Spleen (tissue), 11 donors: ENCODE data around the gene ATXN7. TPM values are rescaled to one million over a fixed set of nuclear protein-coding genes. Genes with fewer than 3 reads are reported as not detected.

Source experiments
- DNase-seq: peaks from one replicate; pipeline ENCODE4 v3.0.0-alpha.2; 2020
- H3K27ac ChIP-seq, 8 donors: fragments of 200-600 bp; sonication (generic) in 7 of 8; 1 replicate in 4 of 8; 2 replicates in 4 of 8; pipeline versions ENCODE4 v1.5.0 to v1.8.0; 2016 to 2021; ENCODE audit warnings: inconsistent platforms in 4 of 8, mild to moderate bottlenecking in 4 of 8, moderate library complexity in 1 of 8
- H3K27me3 ChIP-seq, 7 donors: fragments of 200-600 bp; sonication (generic) in 6 of 7; replicated peaks in 1 of 7; 1 replicate in 4 of 7; 2 replicates in 3 of 7; pipeline versions ENCODE4 v1.5.0 to v1.8.0; 2016 to 2021; ENCODE audit warnings: inconsistent platforms in 3 of 7, mild to moderate bottlenecking in 1 of 7
- H3K36me3 ChIP-seq, 6 donors: fragments of 200-600 bp; sonication (generic) in 5 of 6; 1 replicate in 4 of 6; 2 replicates in 2 of 6; pipeline versions ENCODE4 v1.5.0 to v1.8.0; 2016 to 2021; ENCODE audit warnings: inconsistent platforms in 2 of 6
- H3K4me1 ChIP-seq, 6 donors: fragments of 200-600 bp; sonication (generic) in 5 of 6; 1 replicate in 3 of 6; 2 replicates in 3 of 6; pipeline versions ENCODE4 v1.5.0 to v1.8.0; 2016 to 2021; ENCODE audit warnings: inconsistent platforms in 3 of 6
- H3K4me3 ChIP-seq, 8 donors: fragments of 200-600 bp; sonication (generic) in 7 of 8; 1 replicate in 4 of 8; 2 replicates in 4 of 8; pipeline versions ENCODE4 v1.5.0 to v1.8.0; 2016 to 2021; ENCODE audit warnings: inconsistent platforms in 4 of 8, mild to moderate bottlenecking in 4 of 8, moderate library complexity in 2 of 8
- H3K9me3 ChIP-seq, 8 donors: fragments of 200-600 bp; sonication (generic) in 7 of 8; 1 replicate in 4 of 8; 2 replicates in 4 of 8; pipeline versions ENCODE4 v1.5.0 to v1.8.0; 2016 to 2021; ENCODE audit warnings: inconsistent platforms in 4 of 8
- POLR2A ChIP-seq, 3 donors: fragments of 450-650 bp; IDR thresholded peaks; one replicate each; pipeline ENCODE4 v1.5.1; 2017; ENCODE audit warnings: antibody characterized with exemption in 3 of 3, mild to moderate bottlenecking in 1 of 3
- POLR2AphosphoS5 ChIP-seq, 3 donors: sonication (generic); formaldehyde crosslinking; IDR thresholded peaks; one replicate each; pipeline ENCODE4 v1.5.1; 2017; ENCODE audit warnings: antibody characterized with exemption in 3 of 3
- WGBS, 5 donors: extraction: QIAGEN DNeasy Blood & Tissue Kit in 3 of 5; methylation state at CpG; one replicate each; pipeline versions ENCODE4 v1.1.5 to v1.1.7; 2013 to 2018; 5-methylcytosine and 5-hydroxymethylcytosine counted together
- intact Hi-C: fragments of 100-400 bp; cut with DNase I; formaldehyde crosslinking; loops from one replicate; pipeline ENCODE4 v1.15.0; 2023; ENCODE audit warnings: low total_unique reads
- polyA plus RNA-seq, 3 donors: library from polyadenylated mRNA; stranded (reverse); fragments of 200-250 nt; gene quantifications; one replicate each; pipeline ENCODE4 v1.2.1, GENCODE V29; 2013
- total RNA-seq, 7 donors: library from RNA; depleted of rRNA in 3 of 7; stranded (reverse); fragments of >200 nt in 3 of 7; fragmentation: NEBNext Ultra II Directional in 4 of 7; extraction: Animal tissue kit (Norgen Biotek cat#: 25700) in 4 of 7; gene quantifications; one replicate each; pipeline versions ENCODE4 v1.1.0 to v1.2.1, GENCODE V29; 2016 to 2021
- TF ChIP-seq, protein P1 (sequence below), 11 experiments: fragments of 200-600 bp in 7 of 11; fragments of 450-650 bp in 4 of 11; sonication (generic) in 4 of 11; IDR thresholded peaks in 8 of 11; conservative IDR thresholded peaks in 3 of 11; 1 replicate in 7 of 11; 2 replicates in 4 of 11; pipeline versions ENCODE4 v1.4.0 to v1.8.0; 2016 to 2021; ENCODE audit warnings: antibody characterized with exemption in 11 of 11, inconsistent platforms in 4 of 11, mild to moderate bottlenecking in 1 of 11
- donor health status: healthy with polysubstance abuse.
- donor health status: DM: no; HTN: no; CAD: no; lungs with moderate emphysema.
- donor health status: DM: no; HTN: no; CAD: no.
- donor health status: Bipolar disorder and iron deficiency.
- donor health status: healthy.
- donor health status: DM: no; HTN: no; CAD: no.
- donor health status: DM: yes; HTN: yes; CAD: no.

The ATXN7 gene
- total and polyA plus RNA-seq, 10 donors: 1.9 to 91.8 (median 54.7) TPM

DNA sequence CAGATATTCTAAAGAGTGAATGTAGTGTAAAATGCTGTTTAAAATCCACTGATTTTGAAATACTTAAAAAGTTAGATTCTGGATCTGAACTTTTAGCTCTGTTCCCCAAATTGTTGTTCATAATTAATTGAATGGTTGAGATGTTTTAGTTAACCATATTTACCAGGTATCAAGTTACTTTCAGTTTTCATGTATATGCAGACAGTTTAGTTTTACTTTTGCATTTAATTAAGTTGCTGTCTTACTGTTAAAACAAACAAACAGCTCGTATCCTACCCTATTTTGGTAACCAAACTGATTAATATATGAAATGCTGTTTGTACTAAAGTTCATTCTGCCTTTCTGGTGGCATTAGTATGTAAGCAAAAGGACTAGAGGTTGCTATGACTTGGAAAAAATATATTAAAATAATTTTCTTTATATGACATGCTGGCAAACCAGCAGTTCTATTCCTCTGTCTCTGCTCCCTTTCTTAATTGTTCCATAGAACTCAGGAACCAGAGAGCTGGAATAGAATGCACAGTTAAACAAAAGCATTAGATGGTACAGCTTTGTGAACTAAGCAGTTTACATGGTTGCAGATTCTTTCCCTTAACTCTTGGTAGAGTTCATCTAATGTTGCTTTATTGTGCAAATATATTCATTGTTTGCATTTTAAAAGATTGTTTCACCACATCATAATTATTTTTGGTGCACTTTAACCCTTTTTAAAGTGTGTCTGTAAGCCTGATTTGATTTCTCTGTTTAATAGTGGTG lies 88.0 kb downstream of the ATXN7 start:
- 42 to 52% (median 43%) methylated on average over 1 of the region's 1 CpG for WGBS, 5 donors
- H3K36me3 ChIP-seq: peaks cover 0 to 43% (median 8%) of the 10 kb centered on the region in 6 donors

DNA sequence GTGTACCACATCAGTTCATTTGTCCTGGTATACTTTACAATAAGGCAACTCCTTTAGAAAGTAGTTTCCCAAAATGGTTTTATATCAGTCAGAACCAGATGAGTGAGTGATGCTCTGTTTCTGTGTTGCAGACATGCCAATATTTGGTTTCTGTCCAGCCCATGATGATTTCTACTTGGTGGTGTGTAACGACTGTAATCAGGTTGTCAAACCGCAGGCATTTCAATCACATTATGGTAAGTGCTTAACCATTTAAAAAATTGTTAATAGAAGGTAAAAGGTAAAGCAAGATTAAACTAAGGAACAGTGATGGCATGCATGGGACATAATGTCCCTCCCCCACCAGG lies 88.6 kb downstream of the ATXN7 start:
- intact Hi-C loops: no loop called here
- Histone ChIP-seq H3K36me3 (peaks cover 0 to 46% (median 8%) of the 10 kb centered on the region in 6 donors), H3K4me3 (no peak overlapping the region), H3K27me3 (no peaks in the 10 kb centered on the region), H3K27ac (peak overlapping the region in 4 of 8 donors; percentile 31 to 69 (median 52)), H3K9me3 (no peaks in the 10 kb centered on the region), H3K4me1 (peaks cover 12 to 63% (median 30%) of the 10 kb centered on the region in 6 donors)
- TF ChIP-seq POLR2AphosphoS5 (IDR thresholded peaks at IDR 0.05): no peak
- TF ChIP-seq, protein P1, sequence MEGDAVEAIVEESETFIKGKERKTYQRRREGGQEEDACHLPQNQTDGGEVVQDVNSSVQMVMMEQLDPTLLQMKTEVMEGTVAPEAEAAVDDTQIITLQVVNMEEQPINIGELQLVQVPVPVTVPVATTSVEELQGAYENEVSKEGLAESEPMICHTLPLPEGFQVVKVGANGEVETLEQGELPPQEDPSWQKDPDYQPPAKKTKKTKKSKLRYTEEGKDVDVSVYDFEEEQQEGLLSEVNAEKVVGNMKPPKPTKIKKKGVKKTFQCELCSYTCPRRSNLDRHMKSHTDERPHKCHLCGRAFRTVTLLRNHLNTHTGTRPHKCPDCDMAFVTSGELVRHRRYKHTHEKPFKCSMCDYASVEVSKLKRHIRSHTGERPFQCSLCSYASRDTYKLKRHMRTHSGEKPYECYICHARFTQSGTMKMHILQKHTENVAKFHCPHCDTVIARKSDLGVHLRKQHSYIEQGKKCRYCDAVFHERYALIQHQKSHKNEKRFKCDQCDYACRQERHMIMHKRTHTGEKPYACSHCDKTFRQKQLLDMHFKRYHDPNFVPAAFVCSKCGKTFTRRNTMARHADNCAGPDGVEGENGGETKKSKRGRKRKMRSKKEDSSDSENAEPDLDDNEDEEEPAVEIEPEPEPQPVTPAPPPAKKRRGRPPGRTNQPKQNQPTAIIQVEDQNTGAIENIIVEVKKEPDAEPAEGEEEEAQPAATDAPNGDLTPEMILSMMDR (IDR thresholded peaks at IDR 0.05 in 8 of 11, conservative IDR thresholded peaks at IDR 0.05 in 3 of 11): no peak
- no peak for TF ChIP-seq POLR2A (IDR thresholded peaks at IDR 0.05)
- 76 to 91% (median 89%) methylated on average over 2 of the region's 2 CpGs for WGBS, 5 donors
- DNase-seq: no peak

More for the DNA sequence above, 88.0 kb downstream of the ATXN7 start:
- no peaks in the 10 kb centered on the region for H3K9me3 ChIP-seq
- no peaks in the 10 kb centered on the region for H3K27me3 ChIP-seq
- peaks cover 12 to 65% (median 32%) of the 10 kb centered on the region in 6 donors for H3K4me1 ChIP-seq
- TF ChIP-seq, protein P1 (IDR thresholded peaks at IDR 0.05 in 8 of 11, conservative IDR thresholded peaks at IDR 0.05 in 3 of 11): no peak
- TF ChIP-seq POLR2A (IDR thresholded peaks at IDR 0.05): no peak
- no peak for TF ChIP-seq POLR2AphosphoS5 (IDR thresholded peaks at IDR 0.05)
- intact Hi-C loops: no loop called here
- H3K4me3 ChIP-seq: no peak overlapping the region
- no peak for DNase-seq
- H3K27ac ChIP-seq: peak overlapping the region in 7 of 8 donors; percentile 31 to 69 (median 49)

DNA sequence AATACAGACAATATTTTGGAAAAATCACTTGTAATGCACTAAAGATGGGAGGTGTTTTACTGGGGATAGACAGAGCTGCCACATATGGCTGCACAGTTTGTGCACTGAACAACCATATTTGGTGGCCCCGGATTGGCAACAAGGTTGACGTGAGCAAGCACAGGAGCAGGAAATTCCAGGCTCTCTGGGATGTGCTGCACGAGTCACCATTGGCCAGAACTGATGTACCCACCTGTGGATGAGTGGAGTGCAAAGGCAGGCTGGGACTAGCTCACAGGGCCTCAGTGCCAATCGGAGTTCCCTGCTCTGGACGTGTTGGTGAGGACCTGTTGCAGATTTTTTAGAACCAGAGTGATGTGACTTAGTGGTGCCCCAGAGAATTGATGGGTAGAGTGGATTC lies 90.5 kb downstream of the ATXN7 start:
- Histone ChIP-seq H3K27ac (no peak overlapping the region), H3K27me3 (no peaks in the 10 kb centered on the region), H3K4me3 (no peak overlapping the region), H3K36me3 (peaks cover 0 to 46% (median 8%) of the 10 kb centered on the region in 6 donors), H3K9me3 (no peaks in the 10 kb centered on the region), H3K4me1 (peaks cover 12 to 62% (median 28%) of the 10 kb centered on the region in 6 donors)
- WGBS, 5 donors: 93 to 98% (median 94%) methylated on average over 5 of the region's 5 CpGs
- DNase-seq: no peak
- intact Hi-C loops: no loop called here
- TF ChIP-seq, protein P1 (IDR thresholded peaks at IDR 0.05 in 8 of 11, conservative IDR thresholded peaks at IDR 0.05 in 3 of 11): no peak
- TF ChIP-seq POLR2A (IDR thresholded peaks at IDR 0.05) (no peak), POLR2AphosphoS5 (IDR thresholded peaks at IDR 0.05) (no peak)

DNA sequence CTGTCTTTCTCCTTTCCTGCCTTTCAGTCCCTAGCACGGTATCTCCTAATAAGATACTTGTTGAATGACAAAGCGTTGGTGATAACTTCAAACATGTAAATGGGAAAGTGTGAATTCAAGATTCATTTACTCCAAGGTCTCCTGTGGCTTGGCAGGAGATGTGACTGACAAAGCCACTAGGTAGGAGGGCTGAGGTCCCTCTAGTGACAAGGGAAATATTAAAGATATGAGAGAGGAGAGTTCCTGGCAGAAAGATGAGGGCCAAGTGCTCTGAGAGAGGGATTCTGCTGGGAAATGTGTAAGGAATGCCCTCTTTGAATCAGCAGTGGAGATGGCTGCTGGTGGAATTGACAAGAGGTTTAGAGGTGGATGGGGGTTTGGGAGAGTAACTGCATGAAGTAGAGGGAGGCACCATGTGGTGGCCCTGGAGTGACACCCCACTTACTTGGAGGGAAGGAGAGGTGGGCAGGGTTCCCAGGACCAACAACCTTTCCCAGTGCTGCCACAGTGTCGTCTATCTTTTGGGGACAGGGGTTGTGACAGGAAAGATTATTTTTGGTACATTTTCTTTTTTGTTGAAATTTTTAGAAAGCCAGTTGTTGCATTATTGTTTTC lies 91.5 kb downstream of the ATXN7 start:
- H3K27ac ChIP-seq: no peak overlapping the region
- TF ChIP-seq, protein P1 (IDR thresholded peaks at IDR 0.05 in 8 of 11, conservative IDR thresholded peaks at IDR 0.05 in 3 of 11): no peak
- TF ChIP-seq POLR2A (IDR thresholded peaks at IDR 0.05) (no peak), POLR2AphosphoS5 (IDR thresholded peaks at IDR 0.05) (no peak)
- H3K4me1 ChIP-seq: peaks cover 13 to 62% (median 31%) of the 10 kb centered on the region in 6 donors
- H3K36me3 ChIP-seq: peaks cover 0 to 43% (median 8%) of the 10 kb centered on the region in 6 donors
- DNase-seq: no peak
- H3K9me3 ChIP-seq: no peaks in the 10 kb centered on the region
- intact Hi-C loops: no loop called here
- no peaks in the 10 kb centered on the region for H3K27me3 ChIP-seq
- H3K4me3 ChIP-seq: no peak overlapping the region
- 90 to 96% (median 94%) methylated on average over 3 of the region's 3 CpGs for WGBS, 5 donors
